ENCODE measurements around the gene ALDH1B1. TPM values are rescaled to one million over a fixed set of nuclear protein-coding genes. Genes with fewer than 3 reads are reported as not detected.

Gene ALDH1B1
- total and polyA plus RNA-seq, 7 donors: 24.9 to 120 (median 46.9) TPM

DNA sequence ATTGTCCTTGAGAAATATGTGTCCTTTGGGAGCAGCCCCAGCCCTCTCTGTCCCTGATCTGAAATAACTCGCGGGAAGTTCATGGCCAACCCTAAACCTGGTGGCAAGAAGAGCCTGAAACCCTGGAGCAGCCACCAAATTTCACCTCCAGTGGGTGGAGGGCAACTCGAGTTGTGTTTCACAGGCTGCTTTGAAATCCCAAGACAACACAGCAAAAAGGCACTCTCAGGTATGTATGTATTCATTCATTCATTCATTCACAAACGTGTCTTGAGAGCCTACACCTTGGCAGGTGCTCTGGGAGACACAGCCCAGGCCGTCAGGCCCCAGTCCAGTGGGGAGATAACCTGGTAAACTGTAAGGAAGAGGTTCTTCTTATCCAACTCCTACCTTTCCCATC is 35.7 kb upstream of the ALDH1B1 start:
- no peak for DNase-seq
- H3K4me1 ChIP-seq: no peaks in the 10 kb centered on the region
- no peaks in the 10 kb centered on the region for H3K27me3 ChIP-seq (ENCODE audit: insufficient read depth in 3 of 3, low read length in 2 of 3)
- TF ChIP-seq, protein P1, sequence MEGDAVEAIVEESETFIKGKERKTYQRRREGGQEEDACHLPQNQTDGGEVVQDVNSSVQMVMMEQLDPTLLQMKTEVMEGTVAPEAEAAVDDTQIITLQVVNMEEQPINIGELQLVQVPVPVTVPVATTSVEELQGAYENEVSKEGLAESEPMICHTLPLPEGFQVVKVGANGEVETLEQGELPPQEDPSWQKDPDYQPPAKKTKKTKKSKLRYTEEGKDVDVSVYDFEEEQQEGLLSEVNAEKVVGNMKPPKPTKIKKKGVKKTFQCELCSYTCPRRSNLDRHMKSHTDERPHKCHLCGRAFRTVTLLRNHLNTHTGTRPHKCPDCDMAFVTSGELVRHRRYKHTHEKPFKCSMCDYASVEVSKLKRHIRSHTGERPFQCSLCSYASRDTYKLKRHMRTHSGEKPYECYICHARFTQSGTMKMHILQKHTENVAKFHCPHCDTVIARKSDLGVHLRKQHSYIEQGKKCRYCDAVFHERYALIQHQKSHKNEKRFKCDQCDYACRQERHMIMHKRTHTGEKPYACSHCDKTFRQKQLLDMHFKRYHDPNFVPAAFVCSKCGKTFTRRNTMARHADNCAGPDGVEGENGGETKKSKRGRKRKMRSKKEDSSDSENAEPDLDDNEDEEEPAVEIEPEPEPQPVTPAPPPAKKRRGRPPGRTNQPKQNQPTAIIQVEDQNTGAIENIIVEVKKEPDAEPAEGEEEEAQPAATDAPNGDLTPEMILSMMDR (IDR thresholded peaks at IDR 0.05): no peak
- H3K27ac ChIP-seq: no peak overlapping the region
- ATAC-seq: no peak
- no peak overlapping the region for H3K4me3 ChIP-seq
- 54 to 69% (median 65%) methylated on average over 5 of the region's 5 CpGs for WGBS, 3 donors
- H3K9me3 ChIP-seq: no peaks in the 10 kb centered on the region
- no peaks in the 10 kb centered on the region for H3K36me3 ChIP-seq (ENCODE audit: insufficient read depth in 1 of 2, low read depth in 1 of 2)
- intact Hi-C loops (cut with DNase I): no loop called here

DNA sequence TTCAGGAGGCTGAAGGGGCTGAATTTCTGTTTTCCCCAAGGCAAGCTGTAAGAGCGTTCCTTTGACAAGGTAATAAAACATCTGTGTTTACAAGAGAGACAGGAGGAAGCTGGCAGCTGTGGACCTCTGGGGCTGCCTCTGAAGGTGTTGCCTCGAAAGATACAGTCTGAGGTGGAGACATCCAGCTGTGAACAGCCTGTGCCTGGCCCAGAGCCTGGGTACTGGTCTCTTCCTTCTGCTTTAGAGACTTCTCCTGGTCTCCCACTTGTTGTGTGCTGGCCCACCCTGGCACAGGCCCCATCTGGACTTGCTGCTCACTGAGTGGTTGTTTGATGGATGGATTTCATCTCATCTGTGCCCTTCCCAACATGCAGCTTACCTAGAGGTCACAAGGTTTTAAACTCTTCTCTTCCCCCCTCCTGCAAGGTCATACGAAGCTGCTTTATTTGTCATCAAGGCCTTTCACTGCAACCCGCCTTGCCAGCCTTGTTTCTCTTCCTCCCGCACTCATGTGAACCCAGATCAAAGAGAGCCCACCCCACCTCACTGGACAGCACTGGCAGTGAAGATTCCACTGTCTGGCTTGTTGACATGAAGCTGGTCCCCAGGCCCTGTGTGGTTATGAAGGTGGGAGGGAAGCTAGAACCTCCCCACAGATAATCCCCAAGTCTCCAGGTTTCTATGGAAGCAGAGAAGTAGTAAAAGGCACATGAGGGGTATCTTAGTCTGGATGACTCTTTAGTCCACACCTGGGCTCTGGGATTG is 35.0 kb upstream of the ALDH1B1 start:
- WGBS, 3 donors: 88 to 90% (median 89%) methylated on average over 5 of the region's 5 CpGs
- DNase-seq: no peak

DNA sequence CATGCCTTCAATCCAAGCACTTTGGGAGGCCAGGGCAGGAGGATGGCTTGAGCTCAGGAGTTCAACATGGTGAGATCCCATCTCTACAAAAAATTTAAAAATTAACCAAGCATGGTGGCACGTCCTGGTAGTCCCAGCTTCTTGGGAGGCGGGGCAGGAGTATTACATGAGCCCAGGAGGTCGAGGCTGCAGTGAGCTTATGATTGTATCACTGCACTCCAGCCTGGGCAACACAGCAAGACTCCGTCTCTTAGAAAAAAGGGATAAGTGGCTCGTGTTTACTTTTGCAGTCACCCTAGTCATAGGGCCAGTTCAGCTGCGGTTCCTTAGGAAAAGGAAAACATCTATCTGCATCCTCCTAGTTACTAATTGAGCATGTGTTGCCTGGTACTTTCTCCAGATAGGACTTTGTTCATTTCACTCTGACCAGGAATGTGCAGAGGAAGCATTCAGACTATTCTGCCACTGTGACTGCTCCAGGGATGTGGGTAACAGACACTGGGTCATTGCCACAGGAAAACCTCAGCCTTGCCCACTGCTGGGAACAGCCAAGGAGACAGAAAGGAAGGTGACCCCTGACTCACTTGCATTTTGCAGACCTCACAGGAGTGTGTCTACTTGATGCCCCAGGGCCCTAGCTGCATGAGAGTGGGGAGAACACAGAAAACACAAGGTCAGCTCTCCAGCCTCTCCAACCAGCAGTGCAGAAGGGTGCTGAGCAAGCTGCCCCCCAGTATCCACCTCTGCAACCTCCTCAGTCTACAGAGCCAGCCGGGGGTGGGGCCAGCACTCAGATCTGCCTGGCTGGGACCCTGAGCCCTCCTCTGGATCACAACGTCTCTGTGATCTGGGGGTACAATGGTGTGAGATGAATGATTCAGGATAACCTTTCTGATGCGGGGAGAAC is 33.9 kb upstream of the ALDH1B1 start:
- Histone ChIP-seq H3K27ac (no peak overlapping the region), H3K9me3 (no peaks in the 10 kb centered on the region), H3K27me3 (ENCODE audit: insufficient read depth in 3 of 3, low read length in 2 of 3) (no peaks in the 10 kb centered on the region), H3K36me3 (ENCODE audit: insufficient read depth in 1 of 2, low read depth in 1 of 2) (no peaks in the 10 kb centered on the region), H3K4me1 (no peaks in the 10 kb centered on the region), H3K4me3 (no peak overlapping the region)
- TF ChIP-seq, protein P1 (IDR thresholded peaks at IDR 0.05): no peak
- WGBS, 3 donors: 80 to 84% (median 83%) methylated on average over 9 of the region's 9 CpGs
- ATAC-seq: no peak
- DNase-seq: no peak
- intact Hi-C loops (cut with DNase I): no loop called here

More for the DNA sequence above, 35.0 kb upstream of the ALDH1B1 start:
- intact Hi-C loops (cut with DNase I): no loop called here
- TF ChIP-seq, protein P1 (IDR thresholded peaks at IDR 0.05): no peak
- Histone ChIP-seq H3K4me3 (no peak overlapping the region), H3K27ac (no peak overlapping the region), H3K9me3 (no peaks in the 10 kb centered on the region), H3K27me3 (ENCODE audit: insufficient read depth in 3 of 3, low read length in 2 of 3) (no peaks in the 10 kb centered on the region), H3K36me3 (ENCODE audit: insufficient read depth in 1 of 2, low read depth in 1 of 2) (no peaks in the 10 kb centered on the region), H3K4me1 (no peaks in the 10 kb centered on the region)
- ATAC-seq: no peak

DNA sequence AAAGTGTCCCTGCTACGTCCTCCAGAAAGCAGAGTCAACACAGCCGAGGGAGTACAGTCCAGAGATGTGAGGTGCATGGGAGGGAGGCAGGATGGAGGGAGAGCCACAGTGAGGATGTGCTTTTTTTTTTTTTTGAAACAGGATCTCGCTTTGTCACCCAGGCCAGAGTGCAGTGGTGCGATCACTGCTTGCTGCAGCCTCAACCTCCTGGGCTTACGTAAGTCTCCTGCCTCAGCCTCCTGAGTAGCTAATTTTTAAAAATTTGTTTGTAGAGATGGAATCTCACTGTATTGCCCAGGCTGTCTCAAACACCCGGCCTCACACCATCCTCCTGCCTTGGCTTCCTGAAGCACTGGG is 33.2 kb upstream of the ALDH1B1 start:
- DNase-seq (no peak), ATAC-seq (no peak)
- TF ChIP-seq, protein P1 (IDR thresholded peaks at IDR 0.05): no peak
- no peaks in the 10 kb centered on the region for H3K9me3 ChIP-seq
- H3K27me3 ChIP-seq (ENCODE audit: insufficient read depth in 3 of 3, low read length in 2 of 3): no peaks in the 10 kb centered on the region
- intact Hi-C loops (cut with DNase I): no loop called here
- H3K4me3 ChIP-seq: no peak overlapping the region
- no peak overlapping the region for H3K27ac ChIP-seq
- H3K4me1 ChIP-seq: no peaks in the 10 kb centered on the region
- no peaks in the 10 kb centered on the region for H3K36me3 ChIP-seq (ENCODE audit: insufficient read depth in 1 of 2, low read depth in 1 of 2)
- 70 to 92% (median 83%) methylated on average over 6 of the region's 6 CpGs for WGBS, 3 donors
